ENCODE data around the gene SLC9A8.
A peak's percentile ranks its signal among the peaks of the same experiment; 100 is the strongest.

- TF ChIP-seq CTCF (IDR thresholded peaks at IDR 0.05) (no peak), POLR2A (IDR thresholded peaks at IDR 0.05) (peak; percentile 97), EP300 (IDR thresholded peaks at IDR 0.05; ENCODE audit: low read depth) (no peak), POLR2AphosphoS5 (IDR thresholded peaks at IDR 0.05) (peak; percentile 98 to 99 (median 99))
Measured at GRCh38 chr20:49936153-49937026, 123.8 kb downstream of the SLC9A8 start, which contains the start of gene RNF114.
